Keratinocyte (primary cell): Measurements from ENCODE around the gene NR3C2. TPM values are rescaled to one million over a fixed set of nuclear protein-coding genes. Genes with fewer than 3 reads are reported as not detected.

ENCODE experiments used
- DNase-seq: peaks from one replicate; pipeline ENCODE4 v3.0.0-alpha.2; 2011; ENCODE audit warnings: low read depth, missing footprints, low spot score
- FAIRE-seq: peaks from 2 replicates; lab custom pipeline; 2011; peaks lifted over from hg19 to GRCh38; lab: Jason Lieb, UNC
- H2AFZ ChIP-seq: 2 replicates; pipeline ENCODE4 v1.6.0; 2012; ENCODE audit warnings: low read length, control low read depth, inconsistent platforms; ENCODE audit not compliant: control insufficient read depth
- H3K27ac ChIP-seq: 2 replicates; pipeline ENCODE4 v1.5.1; 2011; ENCODE audit warnings: low read length; ENCODE audit not compliant: control insufficient read depth, insufficient read depth
- H3K27me3 ChIP-seq: 3 replicates; pipeline ENCODE4 v1.6.0; 2011; ENCODE audit warnings: low read length; ENCODE audit not compliant: control insufficient read depth, insufficient read depth; ENCODE audit errors: extremely low read depth
- H3K36me3 ChIP-seq, 2 experiments: 2 replicates in 1 of 2; 3 replicates in 1 of 2; pipeline ENCODE4 v1.5.1; 2011; ENCODE audit warnings: low read length in 2 of 2, mild to moderate bottlenecking in 1 of 2; ENCODE audit not compliant: control insufficient read depth in 2 of 2, insufficient read depth in 2 of 2; ENCODE audit errors: extremely low read depth in 1 of 2
- H3K4me1 ChIP-seq: 3 replicates; pipeline ENCODE4 v1.5.1; 2011; ENCODE audit warnings: low read length; ENCODE audit not compliant: control insufficient read depth, insufficient read depth; ENCODE audit errors: extremely low read depth
- H3K4me2 ChIP-seq: 3 replicates; pipeline ENCODE4 v1.6.0; 2011; ENCODE audit warnings: low read depth, low read length; ENCODE audit not compliant: control insufficient read depth, insufficient read depth; ENCODE audit errors: extremely low read depth
- H3K4me3 ChIP-seq, 3 experiments: fragments of 200-600 bp in 1 of 3; sonication (generic) in 1 of 3; 2 replicates in 2 of 3; 3 replicates in 1 of 3; pipeline ENCODE4 v1.5.1; 2011 to 2016; ENCODE audit warnings: low read length in 3 of 3, mild to moderate bottlenecking in 3 of 3, control low read depth in 2 of 3, inconsistent platforms in 1 of 3, low read depth in 1 of 3, mixed read lengths in 1 of 3, mixed run types in 1 of 3, moderate library complexity in 1 of 3; ENCODE audit not compliant: control insufficient read depth in 2 of 3, insufficient read depth in 2 of 3; ENCODE audit errors: extremely low read depth in 1 of 3
- H3K79me2 ChIP-seq: 2 replicates; pipeline ENCODE4 v1.6.0; 2012; ENCODE audit warnings: low read length; ENCODE audit not compliant: control insufficient read depth, insufficient read depth
- H3K9ac ChIP-seq: 3 replicates; pipeline ENCODE4 v1.6.0; 2011; ENCODE audit warnings: low read length; ENCODE audit not compliant: control insufficient read depth, insufficient read depth; ENCODE audit errors: extremely low read depth
- H3K9me1 ChIP-seq: 3 replicates; pipeline ENCODE4 v1.6.0; 2011; ENCODE audit warnings: low read length; ENCODE audit not compliant: control insufficient read depth, insufficient read depth; ENCODE audit errors: extremely low read depth
- H3K9me3 ChIP-seq: 2 replicates; pipeline ENCODE4 v1.5.1; 2012; ENCODE audit warnings: low read depth, low read length; ENCODE audit not compliant: control insufficient read depth
- H4K20me1 ChIP-seq: 3 replicates; pipeline ENCODE4 v1.6.0; 2011; ENCODE audit warnings: low read length; ENCODE audit not compliant: control insufficient read depth, insufficient read depth; ENCODE audit errors: extremely low read depth
- EZH2 ChIP-seq: IDR thresholded peaks from one replicate; pipeline ENCODE4 v1.6.1; 2012; ENCODE audit warnings: inconsistent platforms, mild to moderate bottlenecking, low read length, moderate library complexity
- dilution Hi-C: fragments of 300-500 bp; cut with MboI; formaldehyde crosslinking; loops from one replicate; pipeline ENCODE4 v1.7.0; 2020; ENCODE audit warnings: low sequenced_read_pairs; ENCODE audit not compliant: extremely low pct_ligation_motif_present
- polyA plus RNA-seq, 5 experiments: library from polyadenylated mRNA; depleted of rRNA in 3 of 5; stranded (reverse) in 3 of 5; stranded (forward) in 1 of 5; unstranded in 1 of 5; fragments of >200 nt; gene quantifications; 1 replicate in 1 of 5; 2 replicates in 3 of 5; 3 replicates in 1 of 5; pipeline versions ENCODE4 v1.2.1 to v1.2.3, GENCODE V29; 2011 to 2012; ENCODE audit warnings: missing spikeins in 2 of 5, low read depth in 1 of 5, low replicate concordance in 1 of 5
- TF ChIP-seq, protein P1 (sequence below), 3 experiments: IDR thresholded peaks in 1 of 3; conservative IDR thresholded peaks in 1 of 3; optimal IDR thresholded peaks in 1 of 3; 2 replicates in 2 of 3; 3 replicates in 1 of 3; pipeline versions ENCODE3 to v1.5.1; 2011; ENCODE audit warnings: low read length in 3 of 3, mild to moderate bottlenecking in 3 of 3, moderate library complexity in 2 of 3, control low read depth in 1 of 3, inconsistent platforms in 1 of 3; ENCODE audit not compliant: insufficient read depth in 2 of 3; ENCODE audit errors: extremely low read depth in 1 of 3

NR3C2 gene
- polyA plus RNA-seq, 1 donor (not counting 4 experiments of a cell fraction or from before 2014, with no cell fraction given), result 1.5 TPM

DNA sequence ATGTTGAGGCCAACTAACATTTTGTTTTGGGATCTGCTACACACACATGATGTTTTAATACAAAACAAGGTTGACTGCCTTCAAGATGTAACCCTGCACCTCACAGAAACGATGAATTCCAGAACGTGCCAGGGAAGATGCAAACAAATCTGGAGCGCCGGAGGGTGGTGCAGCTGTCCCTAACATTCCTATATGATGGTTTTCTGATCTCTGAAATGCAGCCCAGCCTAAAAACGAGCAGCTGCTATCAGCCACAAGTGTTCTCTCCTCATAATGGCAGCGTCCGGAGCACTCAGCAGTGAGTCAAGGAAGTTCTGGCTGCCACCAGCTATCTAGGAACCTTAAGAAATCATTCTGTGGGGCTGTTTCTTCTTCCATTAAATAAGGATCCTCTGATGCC lies 333.4 kb downstream of the NR3C2 start:
- no peak overlapping the region for H3K4me3 ChIP-seq
- TF ChIP-seq EZH2, result no peak
- TF ChIP-seq, protein P1, sequence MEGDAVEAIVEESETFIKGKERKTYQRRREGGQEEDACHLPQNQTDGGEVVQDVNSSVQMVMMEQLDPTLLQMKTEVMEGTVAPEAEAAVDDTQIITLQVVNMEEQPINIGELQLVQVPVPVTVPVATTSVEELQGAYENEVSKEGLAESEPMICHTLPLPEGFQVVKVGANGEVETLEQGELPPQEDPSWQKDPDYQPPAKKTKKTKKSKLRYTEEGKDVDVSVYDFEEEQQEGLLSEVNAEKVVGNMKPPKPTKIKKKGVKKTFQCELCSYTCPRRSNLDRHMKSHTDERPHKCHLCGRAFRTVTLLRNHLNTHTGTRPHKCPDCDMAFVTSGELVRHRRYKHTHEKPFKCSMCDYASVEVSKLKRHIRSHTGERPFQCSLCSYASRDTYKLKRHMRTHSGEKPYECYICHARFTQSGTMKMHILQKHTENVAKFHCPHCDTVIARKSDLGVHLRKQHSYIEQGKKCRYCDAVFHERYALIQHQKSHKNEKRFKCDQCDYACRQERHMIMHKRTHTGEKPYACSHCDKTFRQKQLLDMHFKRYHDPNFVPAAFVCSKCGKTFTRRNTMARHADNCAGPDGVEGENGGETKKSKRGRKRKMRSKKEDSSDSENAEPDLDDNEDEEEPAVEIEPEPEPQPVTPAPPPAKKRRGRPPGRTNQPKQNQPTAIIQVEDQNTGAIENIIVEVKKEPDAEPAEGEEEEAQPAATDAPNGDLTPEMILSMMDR (optimal IDR thresholded peaks at IDR 0.05 in 1 of 3, IDR thresholded peaks at IDR 0.05 in 1 of 3, conservative IDR thresholded peaks at IDR 0.05 in 1 of 3; ENCODE audit: extremely low read depth in 1 of 3, insufficient read depth in 2 of 3, low read length in 3 of 3), result no peak
- no peaks in the 10 kb centered on the region for H3K9me3 ChIP-seq
- no peaks in the 10 kb centered on the region for H3K27me3 ChIP-seq
- H3K36me3 ChIP-seq, result no peaks in the 10 kb centered on the region
- H2AFZ ChIP-seq, result no peak overlapping the region
- dilution Hi-C loops, result no loop called here
- H3K4me1 ChIP-seq, result no peaks in the 10 kb centered on the region
- H4K20me1 ChIP-seq, result no peaks in the 10 kb centered on the region
- FAIRE-seq (no peak), DNase-seq (no peak)
- H3K4me2 ChIP-seq, result no peak overlapping the region
- H3K9me1 ChIP-seq, result no peaks in the 10 kb centered on the region
- no peak overlapping the region for H3K9ac ChIP-seq
- no peak overlapping the region for H3K27ac ChIP-seq
- no peaks in the 10 kb centered on the region for H3K79me2 ChIP-seq

DNA sequence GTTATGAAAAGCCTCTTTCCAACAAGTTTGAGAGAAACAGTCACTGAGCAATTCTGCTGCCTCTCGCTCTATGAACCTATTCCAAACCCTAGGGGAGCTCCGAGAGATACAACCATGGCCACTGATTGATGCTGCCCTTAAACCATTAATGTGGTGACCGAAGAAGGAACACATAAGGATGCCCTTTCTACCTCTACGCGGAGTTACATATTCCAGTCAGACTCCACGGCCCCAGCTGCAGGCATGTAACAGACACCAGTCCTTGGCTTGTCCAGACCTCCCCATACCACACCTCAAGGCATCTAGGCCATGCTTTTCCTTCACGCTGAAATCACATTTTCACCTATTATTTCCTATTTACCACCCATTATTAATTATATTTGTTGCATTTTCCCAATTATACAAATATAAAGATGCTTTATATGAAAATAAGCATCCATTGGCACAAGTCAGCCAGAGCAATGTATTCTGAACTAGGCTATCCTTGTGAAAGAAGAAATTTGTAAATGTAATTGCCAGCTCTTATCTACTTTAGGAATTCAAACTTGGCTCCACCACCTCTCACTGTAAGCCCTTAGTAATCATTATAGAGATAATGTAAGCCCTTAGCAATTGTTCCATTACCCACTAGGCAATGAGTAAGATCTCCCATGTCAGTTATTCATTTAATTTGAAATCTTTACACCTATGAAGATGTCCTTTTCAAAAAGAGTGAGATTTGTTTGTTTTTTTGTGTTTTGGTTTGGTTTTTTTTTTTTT lies 338.4 kb downstream of the NR3C2 start:
- Histone ChIP-seq H3K27me3 (no peaks in the 10 kb centered on the region), H4K20me1 (no peaks in the 10 kb centered on the region), H3K9ac (no peak overlapping the region), H3K9me3 (no peaks in the 10 kb centered on the region), H3K36me3 (no peaks in the 10 kb centered on the region), H3K79me2 (no peaks in the 10 kb centered on the region), H3K9me1 (no peaks in the 10 kb centered on the region), H3K4me1 (no peaks in the 10 kb centered on the region), H3K27ac (no peak overlapping the region), H3K4me3 (no peak overlapping the region), H2AFZ (no peak overlapping the region), H3K4me2 (no peak overlapping the region)
- DNase-seq (no peak), FAIRE-seq (no peak)
- dilution Hi-C loops, result no loop called here
- no peak for TF ChIP-seq EZH2
- TF ChIP-seq, protein P1 (optimal IDR thresholded peaks at IDR 0.05 in 1 of 3, IDR thresholded peaks at IDR 0.05 in 1 of 3, conservative IDR thresholded peaks at IDR 0.05 in 1 of 3; ENCODE audit: extremely low read depth in 1 of 3, insufficient read depth in 2 of 3, low read length in 3 of 3), result no peak
